Keratinocyte (primary cell): ENCODE results near the gene TRPT1. TPM values are rescaled to one million over a fixed set of nuclear protein-coding genes. Genes with fewer than 3 reads are reported as not detected.

ENCODE experiments used
- DNase-seq: peaks from one replicate; pipeline ENCODE4 v3.0.0-alpha.2; 2011; ENCODE audit warnings: low read depth, missing footprints, low spot score
- FAIRE-seq: peaks from 2 replicates; lab custom pipeline; 2011; peaks lifted over from hg19 to GRCh38; lab: Jason Lieb, UNC
- H2AFZ ChIP-seq: 2 replicates; pipeline ENCODE4 v1.6.0; 2012; ENCODE audit warnings: low read length, control low read depth, inconsistent platforms; ENCODE audit not compliant: control insufficient read depth
- H3K27ac ChIP-seq: 2 replicates; pipeline ENCODE4 v1.5.1; 2011; ENCODE audit warnings: low read length; ENCODE audit not compliant: control insufficient read depth, insufficient read depth
- H3K27me3 ChIP-seq: 3 replicates; pipeline ENCODE4 v1.6.0; 2011; ENCODE audit warnings: low read length; ENCODE audit not compliant: control insufficient read depth, insufficient read depth; ENCODE audit errors: extremely low read depth
- H3K36me3 ChIP-seq, 2 experiments: 2 replicates in 1 of 2; 3 replicates in 1 of 2; pipeline ENCODE4 v1.5.1; 2011; ENCODE audit warnings: low read length in 2 of 2, mild to moderate bottlenecking in 1 of 2; ENCODE audit not compliant: control insufficient read depth in 2 of 2, insufficient read depth in 2 of 2; ENCODE audit errors: extremely low read depth in 1 of 2
- H3K4me1 ChIP-seq: 3 replicates; pipeline ENCODE4 v1.5.1; 2011; ENCODE audit warnings: low read length; ENCODE audit not compliant: control insufficient read depth, insufficient read depth; ENCODE audit errors: extremely low read depth
- H3K4me2 ChIP-seq: 3 replicates; pipeline ENCODE4 v1.6.0; 2011; ENCODE audit warnings: low read depth, low read length; ENCODE audit not compliant: control insufficient read depth, insufficient read depth; ENCODE audit errors: extremely low read depth
- H3K4me3 ChIP-seq, 3 experiments: fragments of 200-600 bp in 1 of 3; sonication (generic) in 1 of 3; 2 replicates in 2 of 3; 3 replicates in 1 of 3; pipeline ENCODE4 v1.5.1; 2011 to 2016; ENCODE audit warnings: low read length in 3 of 3, mild to moderate bottlenecking in 3 of 3, control low read depth in 2 of 3, inconsistent platforms in 1 of 3, low read depth in 1 of 3, mixed read lengths in 1 of 3, mixed run types in 1 of 3, moderate library complexity in 1 of 3; ENCODE audit not compliant: control insufficient read depth in 2 of 3, insufficient read depth in 2 of 3; ENCODE audit errors: extremely low read depth in 1 of 3
- H3K79me2 ChIP-seq: 2 replicates; pipeline ENCODE4 v1.6.0; 2012; ENCODE audit warnings: low read length; ENCODE audit not compliant: control insufficient read depth, insufficient read depth
- H3K9ac ChIP-seq: 3 replicates; pipeline ENCODE4 v1.6.0; 2011; ENCODE audit warnings: low read length; ENCODE audit not compliant: control insufficient read depth, insufficient read depth; ENCODE audit errors: extremely low read depth
- H3K9me1 ChIP-seq: 3 replicates; pipeline ENCODE4 v1.6.0; 2011; ENCODE audit warnings: low read length; ENCODE audit not compliant: control insufficient read depth, insufficient read depth; ENCODE audit errors: extremely low read depth
- H3K9me3 ChIP-seq: 2 replicates; pipeline ENCODE4 v1.5.1; 2012; ENCODE audit warnings: low read depth, low read length; ENCODE audit not compliant: control insufficient read depth
- H4K20me1 ChIP-seq: 3 replicates; pipeline ENCODE4 v1.6.0; 2011; ENCODE audit warnings: low read length; ENCODE audit not compliant: control insufficient read depth, insufficient read depth; ENCODE audit errors: extremely low read depth
- CTCF ChIP-seq, 3 experiments: IDR thresholded peaks in 1 of 3; conservative IDR thresholded peaks in 1 of 3; optimal IDR thresholded peaks in 1 of 3; 2 replicates in 2 of 3; 3 replicates in 1 of 3; pipeline versions ENCODE3 to v1.5.1; 2011; ENCODE audit warnings: low read length in 3 of 3, mild to moderate bottlenecking in 3 of 3, moderate library complexity in 2 of 3, control low read depth in 1 of 3, inconsistent platforms in 1 of 3; ENCODE audit not compliant: insufficient read depth in 2 of 3; ENCODE audit errors: extremely low read depth in 1 of 3
- EZH2 ChIP-seq: IDR thresholded peaks from one replicate; pipeline ENCODE4 v1.6.1; 2012; ENCODE audit warnings: inconsistent platforms, mild to moderate bottlenecking, low read length, moderate library complexity
- dilution Hi-C: fragments of 300-500 bp; cut with MboI; formaldehyde crosslinking; loops from one replicate; pipeline ENCODE4 v1.7.0; 2020; ENCODE audit warnings: low sequenced_read_pairs; ENCODE audit not compliant: extremely low pct_ligation_motif_present
- polyA plus RNA-seq, 5 experiments: library from polyadenylated mRNA; depleted of rRNA in 3 of 5; stranded (reverse) in 3 of 5; stranded (forward) in 1 of 5; unstranded in 1 of 5; fragments of >200 nt; gene quantifications; 1 replicate in 1 of 5; 2 replicates in 3 of 5; 3 replicates in 1 of 5; pipeline versions ENCODE4 v1.2.1 to v1.2.3, GENCODE V29; 2011 to 2012; ENCODE audit warnings: missing spikeins in 2 of 5, low read depth in 1 of 5, low replicate concordance in 1 of 5

Gene TRPT1
- polyA plus RNA-seq, 1 donor (not counting 4 experiments of a cell fraction or from before 2014, with no cell fraction given), result 15.5 TPM

DNA sequence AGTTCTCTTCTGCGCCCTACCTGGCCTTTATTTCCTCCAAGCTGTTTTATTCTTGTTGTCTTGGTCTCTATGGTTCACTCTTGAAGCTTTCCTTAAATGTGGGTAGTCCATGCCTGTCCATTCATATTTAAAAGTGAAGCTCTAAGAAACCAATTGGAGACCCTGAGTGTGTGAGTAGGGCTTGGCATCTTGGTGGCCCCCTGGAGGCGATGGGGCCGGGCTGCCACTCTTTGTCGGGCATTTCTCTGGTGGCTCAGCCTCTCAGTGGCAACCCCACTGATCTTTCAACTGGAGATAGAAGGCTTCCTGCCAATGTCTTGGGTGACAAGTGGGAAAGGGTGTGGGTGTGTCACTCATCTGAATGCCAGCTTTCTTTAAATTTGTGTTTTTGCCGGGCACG lies 9.1 kb downstream of the TRPT1 start:
- H3K27ac ChIP-seq, result no peak overlapping the region
- dilution Hi-C loops, result no loop called here
- H3K4me3 ChIP-seq, result no peak overlapping the region

DNA sequence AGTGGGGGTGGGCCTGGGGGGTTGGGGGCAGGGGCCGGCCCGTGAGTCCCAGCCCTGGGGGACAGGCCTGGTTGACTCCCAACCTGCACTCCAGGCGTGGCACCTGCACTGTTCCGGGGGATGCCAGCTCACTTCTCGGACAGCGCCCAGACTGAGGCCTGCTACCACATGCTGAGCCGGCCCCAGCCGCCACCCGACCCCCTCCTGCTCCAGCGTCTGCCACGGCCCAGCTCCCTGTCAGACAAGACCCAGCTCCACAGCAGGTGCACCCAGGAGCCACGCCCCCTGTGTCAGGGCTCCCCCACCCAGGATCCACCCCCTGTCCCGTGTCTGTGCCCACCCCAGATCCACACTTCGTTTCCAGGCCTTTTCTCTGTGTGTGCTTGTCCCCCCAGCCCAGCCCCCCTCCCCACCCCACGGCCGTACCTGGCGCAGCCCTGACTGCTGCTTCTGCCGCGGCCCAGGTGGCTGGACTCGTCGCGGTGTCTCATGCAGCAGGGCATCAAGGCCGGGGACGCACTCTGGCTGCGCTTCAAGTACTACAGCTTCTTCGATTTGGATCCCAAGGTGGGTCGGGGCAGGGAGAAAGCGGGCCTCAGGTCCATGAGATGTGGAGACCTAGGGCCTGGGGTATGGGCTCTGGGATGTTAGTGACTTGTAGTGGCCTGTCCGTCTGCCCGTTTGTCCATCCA lies 14.7 kb downstream of the TRPT1 start:
- no peak for FAIRE-seq
- Histone ChIP-seq H3K36me3 (peaks cover 2 to 17% of the 10 kb centered on the region in 2 experiments), H3K4me2 (no peak overlapping the region), H3K9me3 (no peaks in the 10 kb centered on the region), H3K79me2 (no peaks in the 10 kb centered on the region), H4K20me1 (no peaks in the 10 kb centered on the region), H3K4me1 (no peaks in the 10 kb centered on the region), H3K9ac (no peak overlapping the region), H2AFZ (no peak overlapping the region), H3K9me1 (no peaks in the 10 kb centered on the region), H3K27ac (no peak overlapping the region), H3K27me3 (no peaks in the 10 kb centered on the region), H3K4me3 (no peak overlapping the region)
- no peak for TF ChIP-seq EZH2
- TF ChIP-seq CTCF (optimal IDR thresholded peaks at IDR 0.05 in 1 of 3, IDR thresholded peaks at IDR 0.05 in 1 of 3, conservative IDR thresholded peaks at IDR 0.05 in 1 of 3; ENCODE audit: extremely low read depth in 1 of 3, insufficient read depth in 2 of 3, low read length in 3 of 3), result no peak
- no peak for DNase-seq
- dilution Hi-C loops, result no loop called here

More for the DNA sequence above, 9.1 kb downstream of the TRPT1 start:
- no peak overlapping the region for H3K4me2 ChIP-seq
- no peaks in the 10 kb centered on the region for H3K9me1 ChIP-seq
- no peak overlapping the region for H3K9ac ChIP-seq
- DNase-seq (no peak), FAIRE-seq (no peak)
- no peaks in the 10 kb centered on the region for H4K20me1 ChIP-seq
- no peak overlapping the region for H2AFZ ChIP-seq
- TF ChIP-seq CTCF (optimal IDR thresholded peaks at IDR 0.05 in 1 of 3, IDR thresholded peaks at IDR 0.05 in 1 of 3, conservative IDR thresholded peaks at IDR 0.05 in 1 of 3; ENCODE audit: extremely low read depth in 1 of 3, insufficient read depth in 2 of 3, low read length in 3 of 3) (no peak), EZH2 (no peak)
- H3K36me3 ChIP-seq, result peaks cover 0 to 11% of the 10 kb centered on the region in 2 experiments
- no peaks in the 10 kb centered on the region for H3K4me1 ChIP-seq
- no peaks in the 10 kb centered on the region for H3K9me3 ChIP-seq
- no peaks in the 10 kb centered on the region for H3K79me2 ChIP-seq
- H3K27me3 ChIP-seq, result no peaks in the 10 kb centered on the region
